IMR-90 (cell line): Measurements from ENCODE around the gene SLC7A10. TPM values are rescaled to one million over a fixed set of nuclear protein-coding genes. Genes with fewer than 3 reads are reported as not detected.

ENCODE experiments used
- ATAC-seq: fragments of 200-7000 bp; cut with Tn5 transposase; 2 replicates; pipeline ENCODE4 v1.9.1; 2020; ENCODE audit warnings: low read depth, mild to moderate bottlenecking, moderate library complexity
- BruUV-seq: library from RNA; stranded (reverse); fragments of 400-500 nt; replicated peaks from 2 replicates; lab custom pipeline; 2021; lab: Mats Ljungman, UMichigan
- CTCF ChIA-PET: fragments of 300-600 bp; formaldehyde crosslinking; extraction: SDS; loops from one replicate; lab custom pipeline; 2021; ENCODE audit warnings: antibody characterized with exemption; lab: Yijun Ruan, JAX
- POLR2A ChIA-PET: fragments of 300-600 bp; sonication (Branson Sonifier 250); formaldehyde crosslinking; loops from one replicate; lab custom pipeline; 2022; ENCODE audit warnings: antibody characterized with exemption; ENCODE audit not compliant: unreplicated experiment; lab: Charles Lee
- DNase-seq: peaks from one replicate; pipeline ENCODE4 v3.0.0; 2013
- H2AFZ ChIP-seq: replicated peaks from 2 replicates; pipeline ENCODE3; 2013; ENCODE audit warnings: low read length, mild to moderate bottlenecking; ENCODE audit not compliant: poor library complexity
- H2AK5ac ChIP-seq: 2 replicates; pipeline ENCODE4 v1.6.1; 2013; ENCODE audit warnings: low read depth, low read length, inconsistent platforms
- H2AK9ac ChIP-seq: replicated peaks from 2 replicates; pipeline ENCODE3; 2013; ENCODE audit warnings: mild to moderate bottlenecking, low read depth, low read length, moderate library complexity; ENCODE audit not compliant: poor library complexity
- H2BK120ac ChIP-seq: 2 replicates; pipeline ENCODE4 v1.6.1; 2013; ENCODE audit warnings: low read depth, low read length, inconsistent platforms
- H2BK15ac ChIP-seq: 3 replicates; pipeline ENCODE4 v1.6.1; 2013; ENCODE audit warnings: low read depth, low read length, inconsistent platforms
- H2BK20ac ChIP-seq: 2 replicates; pipeline ENCODE4 v1.6.1; 2013; ENCODE audit warnings: low read depth, mild to moderate bottlenecking, inconsistent platforms, low read length, moderate library complexity
- H2BK5ac ChIP-seq: 2 replicates; pipeline ENCODE4 v1.6.1; 2013; ENCODE audit warnings: mild to moderate bottlenecking, low read depth, low read length, inconsistent platforms; ENCODE audit not compliant: poor library complexity, severe bottlenecking
- H3K14ac ChIP-seq: replicated peaks from 2 replicates; pipeline ENCODE4 v1.6.1; 2013; ENCODE audit warnings: low read depth, low read length, inconsistent platforms
- H3K18ac ChIP-seq: 2 replicates; pipeline ENCODE4 v1.6.1; 2013; ENCODE audit warnings: low read depth, low read length, control low read depth
- H3K23ac ChIP-seq: 2 replicates; pipeline ENCODE4 v1.6.1; 2013; ENCODE audit warnings: low read depth, low read length, inconsistent platforms
- H3K27ac ChIP-seq: 2 replicates; pipeline ENCODE4 v1.5.1; 2013; ENCODE audit warnings: mild to moderate bottlenecking, control low read depth, low read length; ENCODE audit not compliant: insufficient read depth
- H3K27me3 ChIP-seq: 2 replicates; pipeline ENCODE4 v1.6.1; 2013; ENCODE audit warnings: low read length; ENCODE audit not compliant: control insufficient read depth, insufficient read depth
- H3K36me3 ChIP-seq: 2 replicates; pipeline ENCODE4 v1.6.1; 2013; ENCODE audit warnings: low read length, mixed read lengths; ENCODE audit not compliant: control insufficient read depth, insufficient read depth
- H3K4ac ChIP-seq: 2 replicates; pipeline ENCODE4 v1.6.1; 2013; ENCODE audit warnings: low read depth, low read length, inconsistent platforms
- H3K4me1 ChIP-seq: 2 replicates; pipeline ENCODE4 v1.6.1; 2013; ENCODE audit warnings: low read length, mixed read lengths; ENCODE audit not compliant: control insufficient read depth, insufficient read depth
- H3K4me2 ChIP-seq: 2 replicates; pipeline ENCODE4 v1.6.1; 2013; ENCODE audit warnings: low read depth, mild to moderate bottlenecking, control low read depth, low read length, moderate library complexity
- H3K4me3 ChIP-seq: 2 replicates; pipeline ENCODE4 v1.5.1; 2013; ENCODE audit warnings: low read depth, mild to moderate bottlenecking, control low read depth, low read length, moderate library complexity; ENCODE audit not compliant: insufficient read depth
- H3K56ac ChIP-seq: 2 replicates; pipeline ENCODE4 v1.6.1; 2013; ENCODE audit warnings: low read length, inconsistent platforms; ENCODE audit not compliant: insufficient read depth; ENCODE audit errors: extremely low read depth
- H3K79me1 ChIP-seq, 2 experiments: 2 replicates each; pipeline ENCODE4 v1.6.1; 2013; ENCODE audit warnings: low read length in 2 of 2, inconsistent platforms in 1 of 2, low read depth in 1 of 2
- H3K9ac ChIP-seq: 2 replicates; pipeline ENCODE4 v1.6.1; 2013; ENCODE audit warnings: low read depth, low read length, control low read depth
- H3K9me1 ChIP-seq: 2 replicates; pipeline ENCODE4 v1.6.1; 2013; ENCODE audit warnings: low read length, inconsistent platforms; ENCODE audit not compliant: insufficient read depth
- H3K9me3 ChIP-seq: 2 replicates; pipeline ENCODE4 v1.6.1; 2013; ENCODE audit warnings: low read length; ENCODE audit not compliant: control insufficient read depth, insufficient read depth
- H4K20me1 ChIP-seq: 2 replicates; pipeline ENCODE4 v1.6.1; 2013; ENCODE audit warnings: low read length, inconsistent platforms; ENCODE audit not compliant: insufficient read depth
- H4K5ac ChIP-seq: 2 replicates; pipeline ENCODE4 v1.6.1; 2013; ENCODE audit warnings: mild to moderate bottlenecking, low read depth, low read length, control low read depth
- H4K8ac ChIP-seq, 2 experiments: 2 replicates each; pipeline ENCODE4 v1.6.1; 2013; ENCODE audit warnings: low read depth in 2 of 2, low read length in 2 of 2, control low read depth in 1 of 2, inconsistent platforms in 1 of 2
- H4K91ac ChIP-seq: 2 replicates; pipeline ENCODE4 v1.6.1; 2013; ENCODE audit warnings: low read depth, low read length, inconsistent platforms; ENCODE audit not compliant: insufficient read depth
- BHLHE40 ChIP-seq: fragments of 150-350 bp; IDR thresholded peaks from 2 replicates; pipeline ENCODE4 v1.6.1; 2016; ENCODE audit warnings: mild to moderate bottlenecking, low read depth, low read length
- CHD1 ChIP-seq: IDR thresholded peaks from 2 replicates; pipeline ENCODE4 v1.6.1; 2012; ENCODE audit warnings: low read depth, low read length, improper control_type of control experiment
- RFX5 ChIP-seq: IDR thresholded peaks from 2 replicates; pipeline ENCODE4 v1.8.0; 2012; ENCODE audit warnings: low read depth, mild to moderate bottlenecking, low read length, moderate library complexity
- SMC3 ChIP-seq: fragments of 150-350 bp; IDR thresholded peaks from 2 replicates; pipeline ENCODE4 v1.6.1; 2016; ENCODE audit warnings: low read depth, mild to moderate bottlenecking, antibody characterized with exemption, low read length, moderate library complexity
- WGBS, 2 experiments: methylation state at CpG; one replicate each; pipeline versions ENCODE4 v1.1.5 to v1.1.7; 2013; ENCODE audit warnings: missing lambda C conversion rate in 2 of 2; ENCODE audit not compliant: insufficient read length in 1 of 2; ENCODE audit errors: extremely low coverage in 2 of 2; 5-methylcytosine and 5-hydroxymethylcytosine counted together
- dilution Hi-C: fragments of 300-500 bp; cut with HindIII; formaldehyde crosslinking; loops from one replicate; pipeline ENCODE4 v1.14.3; 2018; ENCODE audit warnings: low sequenced_read_pairs; ENCODE audit not compliant: unreplicated experiment
- in situ Hi-C: fragments of 300-500 bp; cut with MboI; formaldehyde crosslinking; loops from 3 replicates; pipeline ENCODE4 v1.14.3; 2019; ENCODE audit warnings: low sequenced_read_pairs, inconsistent platforms, mixed read lengths
- intact Hi-C: fragments of 100-400 bp; cut with micrococcal nuclease; formaldehyde crosslinking; loops from 2 replicates; pipeline ENCODE4 v1.10.0; 2022
- polyA plus RNA-seq, 3 experiments: library from polyadenylated mRNA; depleted of rRNA; stranded (reverse); fragments of >200 nt; gene quantifications; 2 replicates each; pipeline ENCODE4 v1.2.3, GENCODE V29; 2012; ENCODE audit warnings: low replicate concordance in 1 of 3
- total RNA-seq: library from RNA; depleted of rRNA; stranded (reverse); fragments of >200 nt; gene quantifications from 2 replicates; pipeline ENCODE4 v1.2.3, GENCODE V29; 2012
- TF ChIP-seq, protein P1 (sequence below): fragments of 150-350 bp; IDR thresholded peaks from 2 replicates; pipeline ENCODE4 v1.6.1; 2017; ENCODE audit warnings: mild to moderate bottlenecking, antibody characterized with exemption, low read length, low read depth
- TF ChIP-seq, protein P2 (sequence below): conservative IDR thresholded peaks from 2 replicates; pipeline ENCODE4 v1.5.1; 2012; ENCODE audit warnings: mild to moderate bottlenecking, low read depth, low read length, improper control_type of control experiment

Gene SLC7A10
- total and polyA plus RNA-seq, 2 of the 4 experiments (the other 2 are of a cell fraction), result not detected

DNA sequence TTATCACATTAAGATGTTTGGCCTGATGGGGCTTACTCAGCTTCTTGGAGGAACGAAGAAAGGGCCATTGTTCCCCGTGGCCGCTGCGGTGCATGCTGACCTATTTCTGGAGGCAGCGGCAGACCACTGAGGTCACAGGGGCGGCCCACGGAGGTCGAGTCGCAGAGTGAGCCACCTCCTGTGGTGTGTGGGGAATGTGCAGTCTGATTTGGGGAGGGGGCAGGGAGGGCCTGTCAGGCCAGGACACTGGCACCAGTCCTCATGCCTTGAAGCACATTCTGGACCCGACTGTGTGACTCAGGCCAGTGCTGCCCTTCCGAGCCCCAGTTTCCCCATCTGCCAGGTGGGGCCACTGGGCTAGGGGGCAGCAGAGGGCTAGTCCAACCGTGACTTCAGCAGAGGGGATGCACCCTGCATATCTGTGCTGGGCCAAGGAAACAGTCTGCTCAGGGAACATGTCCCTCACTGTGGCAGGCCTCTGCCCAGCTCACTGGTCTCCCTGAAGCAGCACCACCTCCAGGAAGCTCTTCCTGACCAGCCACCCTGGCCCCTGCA lies 6.3 kb downstream of the SLC7A10 start:
- TF ChIP-seq BHLHE40 (no peak), SMC3 (no peak), CHD1 (no peak), RFX5 (no peak)
- TF ChIP-seq, protein P1, sequence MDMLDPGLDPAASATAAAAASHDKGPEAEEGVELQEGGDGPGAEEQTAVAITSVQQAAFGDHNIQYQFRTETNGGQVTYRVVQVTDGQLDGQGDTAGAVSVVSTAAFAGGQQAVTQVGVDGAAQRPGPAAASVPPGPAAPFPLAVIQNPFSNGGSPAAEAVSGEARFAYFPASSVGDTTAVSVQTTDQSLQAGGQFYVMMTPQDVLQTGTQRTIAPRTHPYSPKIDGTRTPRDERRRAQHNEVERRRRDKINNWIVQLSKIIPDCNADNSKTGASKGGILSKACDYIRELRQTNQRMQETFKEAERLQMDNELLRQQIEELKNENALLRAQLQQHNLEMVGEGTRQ, result no peak
- TF ChIP-seq, protein P2, sequence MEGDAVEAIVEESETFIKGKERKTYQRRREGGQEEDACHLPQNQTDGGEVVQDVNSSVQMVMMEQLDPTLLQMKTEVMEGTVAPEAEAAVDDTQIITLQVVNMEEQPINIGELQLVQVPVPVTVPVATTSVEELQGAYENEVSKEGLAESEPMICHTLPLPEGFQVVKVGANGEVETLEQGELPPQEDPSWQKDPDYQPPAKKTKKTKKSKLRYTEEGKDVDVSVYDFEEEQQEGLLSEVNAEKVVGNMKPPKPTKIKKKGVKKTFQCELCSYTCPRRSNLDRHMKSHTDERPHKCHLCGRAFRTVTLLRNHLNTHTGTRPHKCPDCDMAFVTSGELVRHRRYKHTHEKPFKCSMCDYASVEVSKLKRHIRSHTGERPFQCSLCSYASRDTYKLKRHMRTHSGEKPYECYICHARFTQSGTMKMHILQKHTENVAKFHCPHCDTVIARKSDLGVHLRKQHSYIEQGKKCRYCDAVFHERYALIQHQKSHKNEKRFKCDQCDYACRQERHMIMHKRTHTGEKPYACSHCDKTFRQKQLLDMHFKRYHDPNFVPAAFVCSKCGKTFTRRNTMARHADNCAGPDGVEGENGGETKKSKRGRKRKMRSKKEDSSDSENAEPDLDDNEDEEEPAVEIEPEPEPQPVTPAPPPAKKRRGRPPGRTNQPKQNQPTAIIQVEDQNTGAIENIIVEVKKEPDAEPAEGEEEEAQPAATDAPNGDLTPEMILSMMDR, result 0 out of 2 replicates have a peak, but pooled peaks have one; percentile 17
- no peak overlapping the region for H3K4me3 ChIP-seq
- no peak overlapping the region for H2AK9ac ChIP-seq
- no peaks in the 10 kb centered on the region for H3K9me1 ChIP-seq
- H3K27me3 ChIP-seq, result peaks cover 38% of the 10 kb centered on the region
- H2BK5ac ChIP-seq, result no peak overlapping the region
- H3K18ac ChIP-seq, result no peak overlapping the region
- DNase-seq, result peak; percentile 39
- H3K79me1 ChIP-seq, result no peaks in the 10 kb centered on the region
- WGBS, 2 experiments, result 66% methylated on average over 7 of the region's 12 CpGs; no CpG with 5 or more reads in 1 of the 2 experiments
- H4K5ac ChIP-seq, result no peak overlapping the region
- H2BK20ac ChIP-seq, result no peak overlapping the region
- no peak overlapping the region for H2BK15ac ChIP-seq
- ATAC-seq, result no peak; the same call in 1 of the 2 replicates
- no peak overlapping the region for H3K14ac ChIP-seq
- no peaks in the 10 kb centered on the region; the same call in 1 of the 2 replicates for H3K9me3 ChIP-seq
- no peak overlapping the region for H3K23ac ChIP-seq
- peak overlapping the region; percentile 33 for H2AFZ ChIP-seq
- H4K91ac ChIP-seq, result no peak overlapping the region
- H3K9ac ChIP-seq, result no peak overlapping the region
- dilution Hi-C loops, result no loop called here
- H3K4ac ChIP-seq, result no peak overlapping the region
- POLR2A ChIA-PET, result no interaction called here
- no peak overlapping the region for H4K8ac ChIP-seq
- H2BK120ac ChIP-seq, result no peak overlapping the region
- CTCF ChIA-PET, result interaction anchor here (0.5 kb wide), 1 partner anchor 122 kb away, joined by 3 read pairs; no protein-coding TSS in a partner anchor
- no TSS peak for BruUV-seq
- no peak overlapping the region for H3K56ac ChIP-seq
- H2AK5ac ChIP-seq, result no peak overlapping the region
- in situ Hi-C loops, result no loop called here
- H3K4me2 ChIP-seq, result no peak overlapping the region
- no peak overlapping the region for H3K27ac ChIP-seq
- no peaks in the 10 kb centered on the region; the same call in 1 of the 2 replicates for H4K20me1 ChIP-seq
- no peaks in the 10 kb centered on the region for H3K4me1 ChIP-seq
- H3K36me3 ChIP-seq, result no peaks in the 10 kb centered on the region
- intact Hi-C loops, result no loop called here
